A673 (cell line): ENCODE data around the gene CCDC85A. TPM values are rescaled to one million over a fixed set of nuclear protein-coding genes. Genes with fewer than 3 reads are reported as not detected.

ENCODE experiments used
- BruUV-seq: library from RNA; stranded (reverse); fragments of 400-500 nt; replicated peaks from 2 replicates; lab custom pipeline; 2021; lab: Mats Ljungman, UMichigan
- CTCF ChIA-PET: fragments of 300-600 bp; sonication (Branson Sonifier 250); formaldehyde crosslinking; loops from one replicate; lab custom pipeline; 2022; ENCODE audit warnings: antibody characterized with exemption; lab: Charles Lee
- POLR2A ChIA-PET: fragments of 300-600 bp; sonication (Branson Sonifier 250); formaldehyde crosslinking; loops from one replicate; lab custom pipeline; 2022; ENCODE audit warnings: antibody characterized with exemption; ENCODE audit not compliant: low non-redundant PET; lab: Charles Lee
- DNase-seq: peaks from one replicate; pipeline ENCODE4 v3.0.0-alpha.2; 2015; ENCODE audit warnings: low spot score
- H3K27ac ChIP-seq: fragments of 200-600 bp; sonication (generic); 2 replicates; pipeline ENCODE4 v1.5.1; 2016; ENCODE audit warnings: mixed run types, low read depth, mild to moderate bottlenecking, mixed read lengths, antibody characterized with exemption, low read length; ENCODE audit not compliant: poor library complexity, severe bottlenecking
- H3K27me3 ChIP-seq: fragments of 200-600 bp; sonication (generic); replicated peaks from 2 replicates; pipeline ENCODE4 v1.6.1; 2017; ENCODE audit warnings: mixed run types, low read depth, mild to moderate bottlenecking, mixed read lengths, antibody characterized with exemption, low read length; ENCODE audit not compliant: insufficient read depth, poor library complexity
- H3K36me3 ChIP-seq: fragments of 200-600 bp; sonication (generic); 2 replicates; pipeline ENCODE4 v1.6.1; 2016; ENCODE audit warnings: mixed run types, mild to moderate bottlenecking, mixed read lengths, antibody characterized with exemption, low read length; ENCODE audit not compliant: insufficient read depth, poor library complexity, severe bottlenecking
- H3K4me1 ChIP-seq: fragments of 200-600 bp; sonication (generic); 2 replicates; pipeline ENCODE4 v1.6.1; 2017; ENCODE audit warnings: mixed run types, mild to moderate bottlenecking, mixed read lengths, antibody characterized with exemption, low read length; ENCODE audit not compliant: insufficient read depth, poor library complexity, severe bottlenecking
- H3K4me3 ChIP-seq: fragments of 200-600 bp; sonication (generic); 2 replicates; pipeline ENCODE4 v1.5.1; 2016; ENCODE audit warnings: low read depth, mixed run types, mild to moderate bottlenecking, mixed read lengths, low read length; ENCODE audit not compliant: poor library complexity, severe bottlenecking
- H3K9me3 ChIP-seq: fragments of 200-600 bp; sonication (generic); 2 replicates; pipeline ENCODE4 v1.6.1; 2016; ENCODE audit warnings: mixed run types, low read depth, mild to moderate bottlenecking, mixed read lengths, antibody characterized with exemption, low read length; ENCODE audit not compliant: poor library complexity, severe bottlenecking
- EZH2 ChIP-seq: fragments of 200-600 bp; sonication (generic); IDR thresholded peaks from 2 replicates; pipeline ENCODE4 v1.6.1; 2017; ENCODE audit warnings: borderline replicate concordance, low read depth, mild to moderate bottlenecking, mixed read lengths, antibody characterized with exemption, low read length; ENCODE audit not compliant: poor library complexity, severe bottlenecking
- intact Hi-C: fragments of 100-400 bp; cut with micrococcal nuclease; formaldehyde crosslinking; loops from one replicate; pipeline ENCODE4 v1.10.0; 2022; ENCODE audit not compliant: unreplicated experiment
- total RNA-seq: library from RNA; stranded (reverse); gene quantifications from 2 replicates; pipeline ENCODE4 v1.2.3, GENCODE V29; 2021

Gene CCDC85A
- total RNA-seq, 1 experiment from 2014 or later: 0.39 TPM

- ChIA-PET CTCF (no interaction called here), POLR2A (no interaction called here)
- no peaks in the 10 kb centered on the region for H3K4me1 ChIP-seq
- DNase-seq: no peak
- H3K36me3 ChIP-seq: no peaks in the 10 kb centered on the region
- intact Hi-C loops: no loop called here
- no peak overlapping the region for H3K4me3 ChIP-seq
- H3K27me3 ChIP-seq: no peaks in the 10 kb centered on the region
- no TSS peak for BruUV-seq
- no peak for TF ChIP-seq EZH2
- H3K27ac ChIP-seq: no peak overlapping the region
- no peaks in the 10 kb centered on the region for H3K9me3 ChIP-seq
Measured at GRCh38 chr2:56416500-56417176, 232.8 kb downstream of the CCDC85A start.
